Renal cortical epithelial cell (primary cell): ENCODE data around the gene GPSM3. TPM values are rescaled to one million over a fixed set of nuclear protein-coding genes. Genes with fewer than 3 reads are reported as not detected.
"Not testable (repeated sequence)": the region's sequence is repeated elsewhere in the genome, so short reads cannot be mapped to it uniquely, and the experiment has no call there.

Experiments
- DNase-seq: peaks from one replicate; pipeline ENCODE4 v3.0.0-alpha.2; 2011; ENCODE audit warnings: low read depth
- total RNA-seq: library from RNA; depleted of rRNA; stranded (reverse); fragments of >200 nt; gene quantifications from 2 replicates; pipeline ENCODE4 v1.2.3, GENCODE V29; 2014

GPSM3 gene
- total RNA-seq, 1 donor from 2014 or later = 0.40 TPM

GRCh38 chr6:32149932-32150870 is 42.2 kb downstream of the GPSM3 start:
- no peak for DNase-seq

- DNase-seq = no peak
These were observed 43.2 kb downstream of the GPSM3 start for GRCh38 chr6:32149092-32149755.

GRCh38 chr6:32148289-32149091 is 44.0 kb downstream of the GPSM3 start:
- DNase-seq = peak; percentile 58

GRCh38 chr6:32147401-32148132 is 44.9 kb downstream of the GPSM3 start:
- DNase-seq = no peak

GRCh38 chr6:32146687-32147086 is 45.8 kb downstream of the GPSM3 start:
- DNase-seq = no peak

- DNase-seq = peak; percentile 31
These were observed 46.2 kb downstream of the GPSM3 start for GRCh38 chr6:32146287-32146686.

- DNase-seq = not testable (repeated sequence)
These were observed 48.2 kb downstream of the GPSM3 start for GRCh38 chr6:32144238-32144637.

Other genes starting within 250 kb of the GPSM3 start
- gene CFB, start 246.5 kb downstream of the GPSM3 start, total RNA-seq = 24.3 and 32.7 TPM in 2 replicates
- 92.3 and 146 TPM in 2 replicates for gene NELFE, start 233.7 kb downstream of the GPSM3 start, total RNA-seq
- gene SKIC2, start 233.5 kb downstream of the GPSM3 start, total RNA-seq = 46.5 and 47.3 TPM in 2 replicates
- gene DXO, start 220.5 kb downstream of the GPSM3 start, total RNA-seq = 10.6 and 16.9 TPM in 2 replicates
- 1.6 and 42.4 TPM in 2 replicates for gene C4A, start 210.6 kb downstream of the GPSM3 start, total RNA-seq
- gene C4B, start 177.8 kb downstream of the GPSM3 start, total RNA-seq = 0.35 and 32.2 TPM in 2 replicates
- 0.20 TPM in 1 of 2 replicates, not detected in the other for gene CYP21A2, start 154.2 kb downstream of the GPSM3 start, total RNA-seq
- gene TNXB, start 83.3 kb downstream of the GPSM3 start, total RNA-seq = 0.75 TPM in 1 of 2 replicates, not detected in the other
- gene ATF6B, start 64.4 kb downstream of the GPSM3 start, total RNA-seq = 16.5 and 26.2 TPM in 2 replicates
- gene FKBPL, start 62.4 kb downstream of the GPSM3 start, total RNA-seq = 5.6 and 7.6 TPM in 2 replicates
- gene PRRT1, start 40.7 kb downstream of the GPSM3 start, total RNA-seq = not detected in 2 replicates
- gene PPT2, start 38.5 kb downstream of the GPSM3 start, total RNA-seq = 10.4 and 48.7 TPM in 2 replicates
- 1.3 TPM in 1 of 2 replicates, not detected in the other for gene EGFL8, start 28.0 kb downstream of the GPSM3 start, total RNA-seq
- gene AGPAT1, start 16.6 kb downstream of the GPSM3 start, total RNA-seq = 9.9 and 30.8 TPM in 2 replicates
- gene RNF5, start 14.2 kb downstream of the GPSM3 start, total RNA-seq = 58.8 and 80.2 TPM in 2 replicates
- 0.60 TPM in 1 of 2 replicates, not detected in the other for gene AGER, start 8.4 kb downstream of the GPSM3 start, total RNA-seq
- 32.0 and 55.9 TPM in 2 replicates for gene PBX2, start 2.4 kb downstream of the GPSM3 start, total RNA-seq
- gene NOTCH4, start 31.4 kb upstream of the GPSM3 start, total RNA-seq = 0.52 and 0.85 TPM in 2 replicates
- not detected in 2 replicates for gene TSBP1, start 179.3 kb upstream of the GPSM3 start, total RNA-seq
- not detected in 2 replicates for gene BTNL2, start 214.5 kb upstream of the GPSM3 start, total RNA-seq
- gene HLA-DRA, start 247.2 kb upstream of the GPSM3 start, total RNA-seq = 0.52 and 0.70 TPM in 2 replicates